OCI-LY1 (cell line): Measurements from ENCODE around the gene PRDX1.
"Not testable (repeated sequence)": the region's sequence is repeated elsewhere in the genome, so short reads cannot be mapped to it uniquely, and the experiment has no call there.

ENCODE experiments used
- H2AFZ ChIP-seq: fragments of 200-600 bp; sonication (generic), shearing (Covaris generic); 2 replicates; pipeline ENCODE4 v1.6.0; 2014; ENCODE audit warnings: antibody characterized with exemption, mild to moderate bottlenecking, low read length
- H3F3A ChIP-seq: fragments of 200-600 bp; sonication (generic), shearing (Covaris generic); 2 replicates; pipeline ENCODE4 v1.6.0; 2014; ENCODE audit warnings: mild to moderate bottlenecking, antibody characterized with exemption, low read length, moderate library complexity; ENCODE audit not compliant: insufficient read depth
- H3K27ac ChIP-seq: fragments of 200-600 bp; sonication (generic); 2 replicates; pipeline ENCODE4 v1.5.1; 2014; ENCODE audit warnings: low read length, mixed run types, mild to moderate bottlenecking, low read depth; ENCODE audit not compliant: poor library complexity, severe bottlenecking
- H3K27me3 ChIP-seq: fragments of 200-600 bp; sonication (generic); 2 replicates; pipeline ENCODE4 v1.6.0; 2014; ENCODE audit warnings: antibody characterized with exemption, mild to moderate bottlenecking, low read length, moderate library complexity; ENCODE audit not compliant: insufficient read depth
- H3K36me3 ChIP-seq: fragments of 200-600 bp; sonication (generic); 2 replicates; pipeline ENCODE4 v1.6.1; 2014; ENCODE audit warnings: mild to moderate bottlenecking, antibody characterized with exemption, low read length, moderate library complexity, mixed read lengths; ENCODE audit not compliant: insufficient read depth
- H3K4me1 ChIP-seq: fragments of 200-600 bp; sonication (generic); 2 replicates; pipeline ENCODE4 v1.5.1; 2014; ENCODE audit warnings: mild to moderate bottlenecking, low read length, moderate library complexity; ENCODE audit not compliant: insufficient read depth, severe bottlenecking
- H3K4me2 ChIP-seq: fragments of 200-600 bp; sonication (generic), shearing (Covaris generic); 2 replicates; pipeline ENCODE4 v1.6.1; 2014; ENCODE audit warnings: low read length
- H3K4me3 ChIP-seq: fragments of 200-600 bp; sonication (generic); 2 replicates; pipeline ENCODE4 v1.5.1; 2014; ENCODE audit warnings: low read length, low read depth, mild to moderate bottlenecking, mixed read lengths; ENCODE audit not compliant: poor library complexity, severe bottlenecking
- H3K79me2 ChIP-seq: fragments of 200-600 bp; shearing (Covaris generic); 2 replicates; pipeline ENCODE4 v1.6.1; 2016; ENCODE audit warnings: mixed run types, low read length, mixed read lengths; ENCODE audit not compliant: insufficient read depth
- H3K9ac ChIP-seq: fragments of 200-600 bp; sonication (generic), shearing (Covaris generic); 2 replicates; pipeline ENCODE4 v1.6.1; 2014; ENCODE audit warnings: mild to moderate bottlenecking, low read length, mixed read lengths
- H3K9me2 ChIP-seq: fragments of 200-600 bp; sonication (generic), shearing (Covaris generic); 2 replicates; pipeline ENCODE4 v1.6.1; 2014; ENCODE audit warnings: low read depth, mild to moderate bottlenecking, low read length, mixed read lengths
- H3K9me3 ChIP-seq: fragments of 200-600 bp; shearing (Covaris generic); 2 replicates; pipeline ENCODE4 v1.6.1; 2014; ENCODE audit warnings: low read length, mixed read lengths
- H4K20me1 ChIP-seq: fragments of 200-600 bp; sonication (generic), shearing (Covaris generic); 2 replicates; pipeline ENCODE4 v1.6.0; 2016; ENCODE audit warnings: mild to moderate bottlenecking, low read length; ENCODE audit not compliant: insufficient read depth
- CTCF ChIP-seq: fragments of 200-600 bp; sonication (generic), shearing (Covaris generic); IDR thresholded peaks from 2 replicates; pipeline ENCODE4 v1.5.1; 2017; ENCODE audit warnings: mild to moderate bottlenecking, antibody characterized with exemption, low read length, moderate library complexity, mixed read lengths
- EZH2 ChIP-seq: fragments of 200-600 bp; sonication (generic), shearing (Covaris generic); IDR thresholded peaks from 2 replicates; pipeline ENCODE4 v1.8.0; 2017; ENCODE audit warnings: borderline replicate concordance, mixed run types, mild to moderate bottlenecking, antibody characterized with exemption, low read length, moderate library complexity, mixed read lengths

The PRDX1 gene

GRCh38 chr1:45470306-45470798 is 51.3 kb downstream of the PRDX1 start:
- H3K4me1 ChIP-seq: peaks cover 19% of the 10 kb centered on the region
- H3K9ac ChIP-seq: no peak overlapping the region
- no peak overlapping the region for H3K4me3 ChIP-seq
- no peaks in the 10 kb centered on the region for H3K9me3 ChIP-seq
- H3K27ac ChIP-seq: no peak overlapping the region
- H3K9me2 ChIP-seq: no peaks in the 10 kb centered on the region
- no peak overlapping the region for H2AFZ ChIP-seq
- no peaks in the 10 kb centered on the region; the same call in 1 of the 2 replicates for H4K20me1 ChIP-seq
- 0 out of 2 replicates have a peak, but pooled peaks cover 7% of the 10 kb centered on the region for H3F3A ChIP-seq
- H3K79me2 ChIP-seq: no peaks in the 10 kb centered on the region
- TF ChIP-seq CTCF (no peak), EZH2 (no peak)
- no peak overlapping the region for H3K4me2 ChIP-seq
- no peaks in the 10 kb centered on the region for H3K36me3 ChIP-seq
- H3K27me3 ChIP-seq: no peaks in the 10 kb centered on the region

GRCh38 chr1:45467353-45467752 is 54.3 kb downstream of the PRDX1 start:
- not testable (repeated sequence) for H3K9me2 ChIP-seq, H3K27ac ChIP-seq, H3K9ac ChIP-seq, H3K9me3 ChIP-seq, H3K36me3 ChIP-seq, H3K79me2 ChIP-seq, H4K20me1 ChIP-seq, H2AFZ ChIP-seq, H3F3A ChIP-seq, H3K4me1 ChIP-seq, H3K27me3 ChIP-seq, H3K4me3 ChIP-seq, H3K4me2 ChIP-seq

GRCh38 chr1:45465277-45465676 is 56.4 kb downstream of the PRDX1 start:
- H3K36me3 ChIP-seq: no peaks in the 10 kb centered on the region
- no peaks in the 10 kb centered on the region for H3K79me2 ChIP-seq
- H3K4me3 ChIP-seq: no peak overlapping the region
- H4K20me1 ChIP-seq: no peaks in the 10 kb centered on the region; the same call in 1 of the 2 replicates
- H3F3A ChIP-seq: 0 out of 2 replicates have a peak, but pooled peaks cover 4% of the 10 kb centered on the region
- no peaks in the 10 kb centered on the region for H3K9me2 ChIP-seq
- TF ChIP-seq CTCF: no peak
- no peak for TF ChIP-seq EZH2
- H3K27me3 ChIP-seq: no peaks in the 10 kb centered on the region
- no peak overlapping the region for H3K27ac ChIP-seq
- no peak overlapping the region for H3K9ac ChIP-seq
- no peak overlapping the region for H2AFZ ChIP-seq
- H3K9me3 ChIP-seq: no peaks in the 10 kb centered on the region
- H3K4me2 ChIP-seq: no peak overlapping the region
- H3K4me1 ChIP-seq: peaks cover 8% of the 10 kb centered on the region
